Tibial nerve (tissue), 4 donors: ENCODE data around the gene ASH1L. TPM values are rescaled to one million over a fixed set of nuclear protein-coding genes. Genes with fewer than 3 reads are reported as not detected.
"Not testable (repeated sequence)": the region's sequence is repeated elsewhere in the genome, so short reads cannot be mapped to it uniquely, and the experiment has no call there.

Experiments used
- DNase-seq, 2 donors: peaks; one replicate each; pipeline ENCODE4 v3.0.0-alpha.2; 2019; ENCODE audit warnings: low spot score in 2 of 2
- H3K27ac ChIP-seq, 4 donors: fragments of 200-600 bp; sonication (generic) in 3 of 4; one replicate each; pipeline ENCODE4 v1.5.1; 2017 to 2019; ENCODE audit warnings: mild to moderate bottlenecking in 1 of 4
- H3K27me3 ChIP-seq, 2 donors: fragments of 200-600 bp; sonication (generic) in 1 of 2; one replicate each; pipeline versions ENCODE4 v1.5.1 to v1.6.0; 2017 to 2019
- H3K36me3 ChIP-seq, 3 donors: fragments of 200-600 bp; sonication (generic); one replicate each; pipeline ENCODE4 v1.5.1; 2018 to 2019
- H3K4me1 ChIP-seq, 4 donors: fragments of 200-600 bp; sonication (generic) in 3 of 4; one replicate each; pipeline ENCODE4 v1.5.1; 2017 to 2019
- H3K4me3 ChIP-seq, 4 donors: fragments of 200-600 bp; sonication (generic) in 3 of 4; one replicate each; pipeline ENCODE4 v1.5.1; 2017 to 2019; ENCODE audit warnings: mild to moderate bottlenecking in 1 of 4, moderate library complexity in 1 of 4
- H3K9me3 ChIP-seq, 4 donors: fragments of 200-600 bp; sonication (generic) in 3 of 4; one replicate each; pipeline ENCODE4 v1.5.1; 2017 to 2019
- CTCF ChIP-seq, 5 experiments: fragments of 200-600 bp in 3 of 5; fragments of 450-650 bp in 2 of 5; sonication (generic) in 3 of 5; IDR thresholded peaks; one replicate each; pipeline ENCODE4 v1.5.1; 2016 to 2019; ENCODE audit warnings: antibody characterized with exemption in 5 of 5, mild to moderate bottlenecking in 3 of 5, moderate library complexity in 2 of 5
- EP300 ChIP-seq, 2 donors: sonication (generic); formaldehyde crosslinking; IDR thresholded peaks; one replicate each; pipeline ENCODE4 v1.6.1; 2017; ENCODE audit warnings: antibody characterized with exemption in 2 of 2, mild to moderate bottlenecking in 1 of 2
- POLR2A ChIP-seq, 2 donors: fragments of 450-650 bp; IDR thresholded peaks; one replicate each; pipeline ENCODE4 v1.6.1; 2017; ENCODE audit warnings: antibody characterized with exemption in 2 of 2, mild to moderate bottlenecking in 2 of 2, moderate library complexity in 2 of 2
- WGBS, 2 donors: methylation state at CpG; one replicate each; pipeline ENCODE4 v1.1.5; 2018; 5-methylcytosine and 5-hydroxymethylcytosine counted together
- total RNA-seq, 4 donors: library from RNA; depleted of rRNA; stranded (reverse); fragments of >200 nt; gene quantifications; one replicate each; pipeline ENCODE4 v1.1.0, GENCODE V29; 2016

Gene ASH1L
- total RNA-seq = 10 to 100 TPM; 73.7 to 99.6 (median 85.9) TPM

- Histone ChIP-seq H3K4me3 (peak within 1 kb of the TSS; percentile 87 to 99 (median 94)), H3K4me1 (peaks cover 2 to 43% (median 23%) of the 10 kb centered on the region in 4 donors), H3K27me3 (no peaks in the 10 kb centered on the region), H3K36me3 (peaks cover 0 to 4% (median 0%) of the 10 kb centered on the region in 3 donors), H3K9me3 (no peaks in the 10 kb centered on the region), H3K27ac (peak within 1 kb of the TSS; percentile 95 to 98 (median 97))
- TF ChIP-seq POLR2A (IDR thresholded peaks at IDR 0.05) = peak; percentile 82 to 83
- TF ChIP-seq EP300 (IDR thresholded peaks at IDR 0.05) = peak in 1 of 2 donors; percentile 92
- peak in 2 of 5 experiments; percentile 64 to 70 for TF ChIP-seq CTCF (IDR thresholded peaks at IDR 0.05)
- DNase-seq = peak; percentile 87 to 90
- 0 to 1% methylated on average over 46 to 74 of the region's 87 CpGs for WGBS, 2 donors
These were observed at the start of gene ASH1L for GRCh38 chr1:155562581-155563376. Gene ASH1L (minus strand): TSS chr1:155562803. CDS start chr1:155521519, 41,284 bp downstream.

- not testable (repeated sequence) for DNase-seq, H3K9me3 ChIP-seq, H3K27me3 ChIP-seq, H3K27ac ChIP-seq
- Histone ChIP-seq H3K4me3 (peak overlapping the region; percentile 33 to 62 (median 56)), H3K36me3 (peaks cover 0 to 24% (median 0%) of the 10 kb centered on the region in 3 donors), H3K4me1 (peaks cover 0 to 13% (median 2%) of the 10 kb centered on the region in 4 donors)
- no CpG with 5 or more reads among the region's 33 CpGs for WGBS, 2 donors
These were observed 47.6 kb upstream of the ASH1L start for GRCh38 chr1:155610257-155610647.

- H3K27ac ChIP-seq = peak within 1 kb of the TSS; percentile 54 to 82 (median 75)
- no peaks in the 10 kb centered on the region for H3K9me3 ChIP-seq
- peaks cover 0 to 13% (median 2%) of the 10 kb centered on the region in 4 donors for H3K4me1 ChIP-seq
- WGBS, 2 donors = 14% methylated on average over 29 to 31 of the region's 47 CpGs
- H3K36me3 ChIP-seq = peaks cover 0 to 18% (median 0%) of the 10 kb centered on the region in 3 donors
- TF ChIP-seq POLR2A (IDR thresholded peaks at IDR 0.05) = peak in 1 of 2 donors; percentile 47
- peak in 2 of 5 experiments; percentile 17 to 36 for TF ChIP-seq CTCF (IDR thresholded peaks at IDR 0.05)
- peak; percentile 68 to 78 for TF ChIP-seq EP300 (IDR thresholded peaks at IDR 0.05)
- no peaks in the 10 kb centered on the region for H3K27me3 ChIP-seq
- DNase-seq = peak; percentile 95 to 96
- peak within 1 kb of the TSS; percentile 56 to 75 (median 60) for H3K4me3 ChIP-seq
These were observed 47.1 kb upstream of the ASH1L start, which contains the start of gene MSTO1 for GRCh38 chr1:155609515-155610256. Gene MSTO1 (plus strand): TSS chr1:155610218. CDS start chr1:155610249, 31 bp downstream.

GRCh38 chr1:155608888-155609225 lies 46.3 kb upstream of the ASH1L start:
- Histone ChIP-seq H3K4me3 (no peak overlapping the region), H3K27me3 (no peaks in the 10 kb centered on the region), H3K27ac (no peak overlapping the region), H3K4me1 (peaks cover 0 to 13% (median 2%) of the 10 kb centered on the region in 4 donors), H3K36me3 (peaks cover 0 to 14% (median 0%) of the 10 kb centered on the region in 3 donors), H3K9me3 (no peaks in the 10 kb centered on the region)
- WGBS, 2 donors = 86 to 94% methylated on average over 9 of the region's 9 CpGs
- TF ChIP-seq EP300 (IDR thresholded peaks at IDR 0.05) = no peak
- TF ChIP-seq CTCF (IDR thresholded peaks at IDR 0.05) = no peak
- TF ChIP-seq POLR2A (IDR thresholded peaks at IDR 0.05) = no peak
- DNase-seq = no peak

- TF ChIP-seq POLR2A (IDR thresholded peaks at IDR 0.05) = no peak
- TF ChIP-seq EP300 (IDR thresholded peaks at IDR 0.05) = no peak
- TF ChIP-seq CTCF (IDR thresholded peaks at IDR 0.05) = no peak
These were observed 45.1 kb upstream of the ASH1L start for GRCh38 chr1:155607708-155608107.

GRCh38 chr1:155599828-155600572 lies 37.4 kb upstream of the ASH1L start:
- H3K27me3 ChIP-seq, H3K9me3 ChIP-seq, H3K27ac ChIP-seq, H3K4me3 ChIP-seq, H3K4me1 ChIP-seq, DNase-seq, H3K36me3 ChIP-seq: not testable (repeated sequence)
- 12 to 18% methylated on average over 12 of the region's 12 CpGs for WGBS, 2 donors

More at GRCh38 chr1:155607708-155608107, 45.1 kb upstream of the ASH1L start:
- Histone ChIP-seq H3K27me3 (no peaks in the 10 kb centered on the region), H3K4me3 (no peak overlapping the region), H3K36me3 (peaks cover 0 to 8% (median 0%) of the 10 kb centered on the region in 3 donors), H3K9me3 (no peaks in the 10 kb centered on the region), H3K27ac (no peak overlapping the region), H3K4me1 (peaks cover 0 to 13% (median 2%) of the 10 kb centered on the region in 4 donors)
- DNase-seq = no peak
- WGBS, 2 donors = 76 to 81% methylated on average over 7 of the region's 7 CpGs
